Measurements from ENCODE around the gene MTSS2.

Gene MTSS2

DNA sequence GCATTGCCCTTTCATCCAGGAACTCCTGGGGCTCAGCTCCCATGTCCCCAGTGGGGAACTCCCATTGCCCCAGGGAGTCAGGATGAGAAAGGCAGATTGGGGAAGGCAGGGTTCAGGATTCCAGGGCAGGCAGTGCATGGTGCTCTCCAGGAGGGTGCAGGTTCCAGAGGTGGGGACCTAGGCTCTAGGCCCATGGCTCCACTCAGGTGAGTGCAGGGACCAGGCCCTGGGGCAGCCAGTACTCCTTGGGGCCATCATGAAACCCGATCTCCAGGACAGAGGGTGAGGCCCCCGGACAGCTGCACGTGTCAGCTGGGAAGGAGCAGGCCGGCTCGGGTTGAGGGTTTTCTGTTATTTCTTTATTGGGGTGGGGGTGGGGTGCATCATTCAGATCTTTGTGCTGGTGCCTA lies 1.3 kb upstream of the MTSS2 start:
- DNase-seq (ENCODE audit: low read depth): no peak

DNA sequence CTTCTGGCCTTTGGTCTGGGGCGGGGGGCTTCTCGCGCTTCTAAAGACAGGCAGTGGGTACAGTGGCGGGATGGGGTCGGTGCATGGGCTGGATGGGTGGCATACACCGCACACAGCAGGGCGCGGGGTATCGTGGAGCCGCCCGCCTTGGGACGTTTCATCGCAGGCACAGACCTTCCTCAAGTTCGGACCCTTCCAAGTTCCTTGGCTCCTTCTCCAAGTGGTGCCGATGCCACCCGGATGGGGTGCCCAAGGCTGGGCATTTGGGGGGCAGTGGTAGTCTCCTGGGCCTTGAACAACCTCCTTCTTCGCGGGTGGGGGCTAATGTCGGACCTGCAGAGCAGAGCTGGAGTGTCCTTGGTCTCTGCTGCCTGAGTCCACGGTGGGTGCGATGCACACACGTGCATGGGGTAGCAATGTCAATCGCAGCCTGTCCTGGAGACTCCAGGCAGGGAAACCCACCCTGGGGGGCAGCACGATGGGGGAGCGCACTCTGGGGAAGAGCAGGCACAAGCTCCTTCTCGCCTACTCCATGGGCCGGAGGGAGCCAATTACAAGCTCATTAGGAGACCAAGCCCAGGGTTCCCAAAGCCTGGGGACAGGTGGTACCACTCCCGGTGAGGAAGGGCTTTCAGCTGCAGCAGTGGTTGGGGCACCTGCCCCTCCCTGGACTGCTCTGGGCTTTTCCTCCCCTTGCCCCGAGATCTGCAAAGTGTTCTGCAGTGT lies 686 bp upstream of the MTSS2 start:
- DNase-seq (ENCODE audit: low read depth): no peak

DNA sequence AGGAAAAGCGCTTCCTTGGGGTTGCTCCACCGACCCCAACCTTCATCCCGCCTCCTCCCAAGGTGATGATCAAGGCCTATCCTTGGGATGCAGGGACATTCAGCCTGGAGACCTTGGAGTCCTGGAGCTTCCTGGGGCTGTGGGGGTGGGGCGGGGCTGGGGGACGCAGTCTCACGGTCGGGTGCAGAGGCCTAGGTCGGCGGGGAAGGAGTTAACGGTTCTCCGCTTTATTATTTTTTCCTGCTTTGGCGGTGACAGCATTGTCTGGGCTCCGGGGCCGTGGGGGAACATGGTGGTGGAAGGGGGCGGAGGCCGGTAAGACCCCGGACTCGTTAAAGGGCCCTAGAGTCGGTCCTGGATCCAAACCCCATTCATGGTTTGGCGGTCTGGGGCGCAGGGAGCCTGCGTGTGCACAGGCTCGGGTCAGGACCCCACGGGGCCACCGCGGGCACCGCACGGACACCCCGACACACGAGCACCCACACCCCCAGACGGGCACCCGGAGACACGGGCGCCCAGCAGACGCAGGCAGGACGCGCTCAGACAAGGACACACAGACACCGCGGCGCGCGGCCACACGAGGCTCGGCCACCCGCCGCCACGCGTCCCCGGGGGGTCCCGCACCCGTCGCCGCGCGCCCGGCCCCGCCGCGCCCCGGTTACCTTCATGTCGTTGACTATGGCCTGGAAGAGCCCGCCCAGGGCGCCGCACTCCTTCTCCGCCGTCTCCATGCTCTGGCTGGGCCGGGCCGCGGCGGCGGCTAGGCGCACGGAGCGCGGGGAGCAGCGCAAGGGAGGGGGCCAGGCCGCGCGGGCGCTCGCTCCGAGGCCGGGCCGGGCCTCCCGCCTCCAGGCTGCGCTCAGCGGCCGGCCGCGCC lies 554 bp downstream of the MTSS2 start:
- no peak for DNase-seq (ENCODE audit: low read depth)

DNA sequence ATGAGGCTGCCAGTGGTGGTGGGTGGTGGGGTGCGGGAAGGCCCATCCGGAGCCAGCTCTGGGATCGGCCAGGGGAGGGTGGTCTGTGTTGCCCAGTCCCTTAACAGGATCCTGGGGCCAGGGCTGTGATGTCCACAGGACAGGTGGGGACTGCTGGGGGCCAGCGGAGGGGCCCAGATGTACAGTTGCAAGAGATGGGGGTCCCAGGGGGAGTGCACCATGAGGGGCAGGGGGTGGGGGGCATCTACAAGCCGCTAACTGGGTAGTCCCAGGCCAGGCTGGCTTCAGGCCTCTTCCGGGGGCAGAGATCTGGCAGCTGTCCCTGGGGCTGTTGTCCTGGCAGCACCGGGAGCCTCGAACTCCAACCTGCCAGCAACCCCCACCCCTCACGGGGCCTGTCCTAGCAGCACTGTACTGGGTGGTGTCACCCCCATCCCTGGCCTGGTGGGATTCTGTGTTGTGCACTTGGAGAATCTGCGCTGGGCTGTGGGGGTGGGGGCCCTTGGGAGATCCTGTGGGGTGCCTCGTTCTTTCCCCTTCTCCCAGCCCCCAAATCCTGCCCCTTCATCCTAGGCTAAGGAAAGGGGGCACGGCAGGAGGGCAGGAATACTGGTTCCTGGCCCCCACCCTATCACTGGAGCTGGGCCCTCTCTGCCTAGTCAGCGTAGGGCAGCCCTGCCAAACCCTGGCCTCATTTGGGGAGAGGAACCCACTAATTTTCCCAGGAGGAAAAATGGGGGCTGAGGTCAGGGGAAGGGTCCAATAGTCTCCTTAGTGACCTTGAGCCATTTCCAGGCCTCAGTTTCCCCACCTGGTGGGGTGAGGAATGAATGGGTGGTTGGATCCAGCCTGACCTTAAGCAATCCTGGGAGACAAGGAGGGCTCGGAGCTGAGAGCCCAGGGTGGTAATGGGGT lies 1.4 kb downstream of the MTSS2 start:
- DNase-seq (ENCODE audit: low read depth): no peak

DNA sequence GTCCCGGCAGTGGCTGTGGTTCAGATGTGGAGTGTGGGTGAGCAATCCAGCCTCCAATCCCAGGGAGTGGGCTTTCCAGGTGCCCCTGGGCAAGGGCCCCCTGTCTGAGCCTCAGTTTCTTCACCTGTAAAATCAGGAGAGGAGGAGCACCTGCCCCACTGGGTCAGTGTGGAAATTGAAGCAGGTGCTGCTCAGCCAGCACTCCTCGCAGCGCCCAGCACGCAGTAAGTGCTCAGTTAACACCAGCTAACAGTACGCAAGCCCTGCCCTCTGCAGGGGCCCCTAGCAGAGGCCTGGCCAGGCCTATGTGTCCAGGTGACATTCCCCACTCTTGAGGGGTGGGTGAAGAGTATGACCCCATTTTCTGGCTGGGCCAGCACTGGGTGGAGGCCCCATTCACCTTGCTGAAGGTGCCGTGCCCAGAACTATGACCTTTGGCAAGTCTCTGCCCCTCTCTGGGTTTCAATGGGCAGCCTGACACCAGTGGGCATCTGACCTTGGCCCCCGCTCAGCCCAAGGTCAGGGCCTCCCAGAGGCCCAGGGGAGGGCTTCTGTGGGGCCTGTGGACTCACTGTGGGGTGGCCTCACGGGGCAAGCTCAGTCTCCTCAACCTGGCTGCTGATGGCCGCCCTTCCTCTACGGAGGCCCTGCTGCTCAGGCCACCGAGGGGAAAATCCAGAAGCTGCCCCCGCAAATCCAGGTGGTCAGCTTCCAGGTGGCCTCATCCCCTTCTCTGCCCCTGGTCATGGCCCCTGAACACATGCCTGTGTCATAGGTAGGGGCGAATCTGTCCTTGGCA lies 2.5 kb downstream of the MTSS2 start:
- no peak for DNase-seq (ENCODE audit: low read depth)

DNA sequence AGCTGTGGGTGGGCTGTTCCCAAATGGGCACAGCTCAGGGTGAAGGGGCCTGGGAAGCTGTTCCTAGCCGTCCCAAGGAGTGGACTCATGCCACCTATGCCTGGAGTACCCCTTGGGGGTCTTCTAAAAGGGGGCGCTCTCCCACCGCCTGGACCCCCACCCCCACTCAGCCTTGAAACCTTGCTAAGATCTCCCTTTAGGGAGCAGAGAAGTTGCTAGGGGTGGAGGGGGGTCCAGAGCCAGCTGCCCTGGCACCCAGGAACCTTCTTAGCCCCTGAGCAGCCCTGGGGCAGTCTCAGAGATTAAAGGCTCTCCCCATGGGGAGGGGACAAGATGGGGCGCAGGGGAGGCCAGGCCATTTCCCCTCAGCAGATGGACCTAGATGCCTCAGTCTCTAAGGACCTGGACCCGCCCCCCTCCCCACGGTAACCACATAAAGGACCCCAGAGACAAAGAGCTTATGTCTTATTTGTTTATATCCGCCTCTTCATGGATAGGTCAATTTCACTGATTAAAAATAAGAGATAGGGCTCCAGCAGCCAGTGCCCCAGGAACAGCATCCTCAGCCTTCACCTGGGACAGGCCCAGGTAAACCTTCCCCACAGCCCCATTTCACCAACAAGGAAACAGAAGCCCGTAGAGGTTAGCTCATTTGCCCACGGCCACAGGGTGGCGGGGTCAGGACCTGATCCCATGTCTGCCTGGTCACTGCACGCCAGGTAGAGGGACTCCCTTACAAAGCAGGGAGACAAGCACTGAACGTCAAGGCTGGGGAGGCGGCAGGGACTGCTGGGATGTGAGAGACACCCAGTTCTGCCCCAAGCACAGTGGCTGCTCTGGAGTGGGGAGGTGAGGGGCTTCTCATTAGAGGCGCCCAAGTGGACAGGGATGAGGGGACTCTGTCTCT lies 3.4 kb downstream of the MTSS2 start:
- DNase-seq (ENCODE audit: low read depth): no peak

DNA sequence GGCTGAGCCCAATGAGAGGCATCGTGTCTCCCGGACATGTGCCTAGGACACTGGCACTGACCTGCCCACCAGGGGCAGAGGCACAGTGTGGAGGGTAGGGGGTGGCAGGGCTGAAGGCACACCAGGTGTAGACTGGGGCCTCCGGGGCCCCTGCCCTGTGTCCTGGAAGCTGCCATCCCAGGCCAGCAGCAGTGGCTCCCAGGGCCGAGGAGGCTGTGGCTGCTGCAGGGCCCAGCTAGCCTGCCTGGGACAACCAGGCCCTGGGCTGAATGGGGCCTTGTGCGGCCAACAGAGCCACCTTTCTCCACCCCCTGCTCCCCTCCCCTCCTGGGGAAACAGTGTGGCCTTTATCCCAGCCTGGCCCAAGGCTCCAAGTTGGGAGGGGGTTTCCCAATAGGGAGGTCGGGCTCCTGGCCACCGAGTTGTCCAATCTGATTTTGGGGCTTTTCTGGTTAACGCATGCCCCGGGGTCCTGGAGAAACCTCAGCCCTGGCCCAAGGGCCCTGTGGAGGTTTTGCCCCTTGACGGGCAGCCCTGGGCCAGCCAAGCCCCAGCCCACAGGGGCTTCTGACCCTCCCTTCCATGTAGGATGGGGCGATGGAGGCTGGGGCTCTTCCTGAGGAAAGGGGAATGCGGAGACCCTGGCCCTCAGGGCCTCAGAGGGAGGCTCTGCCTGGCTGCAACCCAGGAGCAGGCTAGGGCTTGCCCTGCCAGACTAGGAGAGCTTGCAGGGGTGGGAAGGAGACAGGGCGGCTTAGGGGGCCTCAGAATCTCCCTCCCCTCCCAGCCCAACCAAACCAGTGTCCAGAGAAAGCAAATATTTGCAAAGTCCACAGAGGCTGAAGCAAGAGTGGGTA lies 4.2 kb downstream of the MTSS2 start:
- DNase-seq (ENCODE audit: low read depth): no peak

DNA sequence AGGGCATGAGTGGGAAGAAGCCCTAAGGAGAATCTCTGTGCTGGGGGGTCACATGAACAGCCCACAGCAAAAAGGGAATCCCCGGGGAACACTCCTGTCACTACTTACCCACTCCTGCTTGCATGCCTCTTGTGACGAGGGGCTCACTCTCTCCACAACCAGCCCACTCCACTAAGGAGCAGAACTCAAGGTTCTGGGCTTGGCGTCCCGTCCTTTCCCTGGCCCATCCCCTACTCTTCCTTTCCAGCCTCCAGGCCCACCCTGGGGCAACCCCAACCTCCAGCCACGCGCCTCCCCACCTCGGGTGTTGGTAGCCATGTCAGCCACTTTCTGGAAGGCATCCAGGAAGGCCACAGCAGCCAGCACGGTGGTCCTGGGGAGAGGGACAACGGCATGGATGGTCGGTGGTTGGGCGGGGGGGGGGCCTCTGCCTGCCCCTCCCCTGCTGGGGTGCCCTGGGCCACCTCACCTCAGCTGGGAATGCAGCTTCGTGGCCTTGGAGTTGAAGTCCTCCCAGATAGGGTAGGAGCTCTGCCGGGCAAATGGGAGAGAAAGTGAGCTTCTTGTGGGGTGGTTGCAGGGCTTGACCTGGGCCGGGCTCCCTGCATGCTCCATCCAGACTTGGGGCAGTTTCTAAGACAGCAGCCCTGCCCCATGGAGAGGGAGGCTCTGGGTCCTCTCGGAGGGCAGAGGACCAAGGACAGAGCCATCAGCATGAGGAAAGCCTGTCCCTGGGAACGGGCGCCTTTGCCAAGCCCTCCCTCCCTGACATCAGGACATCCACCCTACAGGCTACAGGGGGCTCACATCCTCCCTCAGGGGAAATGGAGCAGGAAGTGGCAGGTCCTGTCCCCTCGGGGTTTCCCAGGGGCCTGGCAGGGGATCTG lies 5.1 kb downstream of the MTSS2 start:
- DNase-seq (ENCODE audit: low read depth): no peak

DNA sequence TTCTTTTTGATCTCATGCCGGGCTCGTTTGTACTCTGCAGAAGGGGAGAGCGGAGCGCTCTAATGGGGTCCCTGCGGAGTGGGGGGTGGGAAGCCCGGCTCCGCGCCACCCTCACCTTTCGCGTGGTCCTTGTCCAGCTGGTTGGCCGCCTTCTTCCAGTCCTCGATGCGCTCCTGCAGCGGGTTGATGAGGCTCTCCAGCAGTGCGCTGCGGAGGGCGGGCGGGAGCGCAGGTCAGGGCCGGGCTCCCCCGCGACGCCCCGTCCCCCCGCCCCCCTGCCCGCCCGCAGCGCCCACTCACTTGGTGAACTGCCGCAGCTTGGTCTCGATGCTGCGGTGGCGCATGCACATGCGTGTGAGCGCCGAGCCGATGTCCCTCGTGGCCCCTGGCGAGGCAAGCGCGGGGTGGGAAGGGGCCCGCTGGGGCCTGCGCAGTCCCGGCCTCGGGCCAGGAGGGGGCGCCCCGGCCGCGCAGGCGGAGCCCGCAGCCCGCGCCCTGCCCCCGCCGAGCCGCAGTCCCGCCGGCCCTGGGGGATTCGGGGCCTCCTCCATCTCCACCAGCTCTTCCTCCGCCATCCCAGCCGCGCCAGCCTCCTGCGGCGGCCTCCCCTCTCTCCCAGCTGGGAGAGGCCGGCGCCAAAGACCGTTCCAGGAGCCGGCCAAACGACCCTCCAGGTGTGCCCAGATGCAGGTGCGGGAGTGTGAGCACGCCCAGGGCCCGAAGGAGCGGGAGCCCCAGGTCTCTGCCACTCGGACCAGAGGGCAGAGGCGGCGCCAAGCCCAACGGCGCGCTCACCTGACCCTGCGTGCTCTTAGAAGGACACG lies 6.0 kb downstream of the MTSS2 start:
- no peak for DNase-seq (ENCODE audit: low read depth)

DNA sequence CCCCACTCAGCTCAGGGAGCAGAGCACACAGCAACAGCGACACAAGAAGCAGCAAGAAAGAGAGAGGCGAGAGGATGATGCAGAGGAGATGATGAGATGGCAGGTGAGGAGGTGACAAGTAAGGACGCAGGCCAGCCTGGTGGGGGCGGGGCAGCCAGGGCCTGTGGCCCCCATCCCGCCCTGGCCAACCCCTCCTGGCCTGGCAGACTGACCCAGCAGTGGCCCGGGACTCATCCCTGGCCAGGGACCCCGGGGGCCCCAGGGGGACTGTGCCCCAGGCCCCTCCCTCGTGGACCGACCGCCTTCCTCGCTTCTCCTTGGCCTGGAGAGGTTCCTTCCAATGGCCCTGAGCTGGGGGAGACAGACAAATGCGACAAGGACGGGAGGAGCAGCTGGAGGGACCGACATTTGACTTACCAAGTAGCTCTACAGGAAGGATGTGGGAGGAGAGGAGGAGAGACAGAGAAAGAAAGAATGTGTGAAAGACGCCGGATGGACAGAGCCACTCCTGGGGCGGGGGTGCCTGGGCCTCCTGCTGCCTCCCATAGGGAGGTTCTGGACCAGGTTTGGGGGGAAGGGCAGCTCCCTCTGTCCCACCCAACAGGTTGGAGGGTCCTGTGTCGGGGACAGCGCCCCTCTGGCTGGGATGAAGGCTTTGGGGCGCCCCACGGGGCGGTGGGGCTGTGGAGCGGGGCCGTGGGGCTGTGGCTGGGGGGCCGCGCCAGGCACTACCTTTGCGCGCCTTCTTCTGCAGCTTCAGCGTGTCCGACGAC lies 6.8 kb downstream of the MTSS2 start:
- no peak for DNase-seq (ENCODE audit: low read depth)

DNA sequence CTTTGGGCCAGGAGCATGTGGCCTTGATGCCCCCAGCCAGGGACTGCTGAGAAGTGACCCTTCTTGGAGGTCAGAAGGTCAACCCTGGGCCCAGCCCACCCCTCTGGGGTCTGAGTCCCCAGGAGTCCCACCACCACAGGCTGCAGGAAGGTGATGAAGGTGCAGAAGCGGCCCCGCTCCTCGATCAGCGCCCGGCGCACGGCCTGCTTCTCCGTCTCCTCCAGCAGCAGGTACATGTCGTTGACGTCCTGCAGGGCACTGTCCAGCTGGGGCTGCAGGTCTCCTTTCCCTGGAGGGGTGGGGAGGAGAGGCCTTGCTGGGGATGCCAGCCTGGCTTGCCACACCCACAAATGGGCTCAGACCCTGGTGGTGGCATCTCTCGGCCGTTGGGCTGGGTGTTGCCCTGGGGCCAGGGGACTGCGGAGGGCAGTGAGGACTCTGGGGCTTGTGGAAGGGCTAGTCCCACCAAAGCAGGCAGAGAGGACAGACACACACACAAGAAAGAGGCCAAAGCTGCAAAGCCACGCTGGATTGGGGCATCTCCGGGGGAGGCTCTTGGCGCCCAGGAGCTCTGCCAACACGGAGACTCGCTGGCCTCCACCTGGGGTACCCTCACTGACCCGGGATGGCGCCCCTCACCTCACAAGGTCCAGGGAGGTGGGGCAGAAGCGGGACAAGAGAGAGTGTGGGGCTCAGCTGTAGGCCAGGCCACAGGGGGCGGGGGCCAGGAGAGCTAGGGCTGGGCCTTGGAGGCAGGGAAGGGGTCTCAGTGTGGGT lies 7.5 kb downstream of the MTSS2 start:
- no peak for DNase-seq (ENCODE audit: low read depth)

DNA sequence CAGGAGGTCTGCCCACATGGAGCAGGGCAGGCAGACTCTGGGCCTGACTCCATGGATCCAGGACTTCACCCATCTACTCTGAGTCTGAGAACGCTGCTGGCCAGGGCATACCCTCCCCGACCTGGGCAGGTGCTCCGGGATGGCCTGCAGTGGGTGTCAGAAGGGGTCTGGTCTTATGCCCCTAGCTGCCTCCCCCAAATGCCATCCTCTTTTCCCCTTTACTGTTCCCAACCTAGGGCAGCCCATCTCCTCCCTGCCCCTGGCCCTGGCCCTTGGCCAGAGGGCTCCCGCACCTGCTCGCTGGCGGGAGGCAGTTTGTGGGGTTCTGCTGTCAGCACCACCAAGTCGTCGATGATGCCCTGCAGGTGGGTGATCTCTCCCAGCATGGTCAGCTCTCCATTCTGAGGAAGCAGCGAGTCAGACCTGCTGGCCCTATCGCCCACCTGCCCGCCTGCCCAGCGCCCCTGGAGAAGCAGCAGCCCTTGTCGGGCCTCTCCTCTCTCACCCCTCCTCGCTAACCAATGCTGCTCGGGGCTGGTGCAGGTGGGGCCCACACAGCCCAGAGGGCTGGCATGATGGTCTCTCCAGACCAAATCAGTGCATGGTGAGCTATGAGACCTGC lies 8.2 kb downstream of the MTSS2 start:
- DNase-seq (ENCODE audit: low read depth): no peak

DNA sequence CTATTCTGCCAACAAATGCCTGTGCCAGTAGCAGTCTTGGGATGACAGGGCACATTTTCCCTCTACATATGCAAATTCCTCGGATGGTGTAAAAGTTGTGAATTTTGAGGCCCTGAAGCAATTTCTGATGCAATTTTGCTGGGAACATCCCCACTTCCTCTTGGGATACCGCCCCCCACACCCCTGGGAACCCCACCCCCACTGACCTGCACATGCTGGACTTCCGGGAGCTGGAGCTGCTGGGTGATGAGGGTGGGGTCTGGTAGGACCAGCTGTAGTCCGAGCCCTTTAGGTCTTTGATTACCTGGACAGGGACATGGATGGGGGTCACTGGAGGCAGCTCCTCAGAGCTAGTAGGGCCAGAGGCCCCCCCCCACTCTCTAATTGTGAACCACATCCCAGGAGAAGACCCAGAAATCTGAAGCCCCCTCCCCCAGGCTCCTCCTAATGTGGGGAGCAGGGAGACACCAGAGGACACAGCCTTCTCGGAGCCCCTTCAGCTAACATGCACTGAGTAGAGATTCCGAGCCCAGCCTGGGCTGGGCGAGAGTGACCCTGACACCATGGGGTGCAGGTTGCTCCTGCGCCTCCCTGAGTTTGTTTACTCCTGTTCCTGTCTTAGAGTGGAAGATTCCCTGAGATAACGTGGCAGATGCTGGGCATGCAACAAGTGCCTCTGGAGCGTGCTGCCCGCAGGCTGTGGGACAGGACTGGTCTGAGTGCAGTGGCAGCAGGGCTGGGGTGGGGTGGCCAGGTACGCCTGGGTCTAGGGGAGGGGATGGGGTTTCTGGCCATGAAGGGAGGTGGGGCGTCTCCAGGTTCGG lies 9.0 kb downstream of the MTSS2 start:
- no peak for DNase-seq (ENCODE audit: low read depth)

DNA sequence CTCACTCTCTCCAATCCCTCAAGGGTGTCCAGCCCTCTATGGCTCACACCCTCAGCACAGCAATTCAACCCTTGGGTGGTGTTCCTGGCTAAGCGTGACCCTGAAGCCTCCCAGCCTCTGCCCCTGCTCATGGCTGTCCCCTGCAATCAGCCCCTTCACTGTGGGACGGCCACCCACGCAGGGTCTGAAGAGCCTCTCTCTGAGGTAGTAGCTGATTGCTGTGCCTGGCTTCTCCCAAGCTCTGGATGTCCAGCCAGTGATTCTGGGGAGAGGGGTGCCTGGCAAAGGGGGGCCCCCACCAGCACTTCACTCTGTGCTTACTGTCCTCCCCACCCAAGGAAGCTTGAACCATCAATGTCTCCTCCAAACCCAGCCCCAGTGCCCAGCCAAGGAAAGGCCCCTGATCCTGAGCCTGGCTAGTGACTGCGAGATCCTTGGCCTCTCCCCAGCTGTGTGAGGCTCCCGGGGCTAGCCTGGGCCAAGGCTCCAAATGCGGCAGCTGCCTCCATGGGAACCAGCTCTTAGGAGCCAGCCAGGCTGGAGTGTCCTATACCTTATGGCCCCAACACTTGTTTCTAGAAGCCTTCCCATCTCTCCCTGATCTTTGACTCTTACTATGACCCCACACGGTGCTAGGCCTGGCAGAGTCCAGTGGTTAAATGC lies 9.9 kb downstream of the MTSS2 start:
- no peak for DNase-seq (ENCODE audit: low read depth)

Measured in fibroblast of the conjunctiva (primary cell).